H9 (cell line): ENCODE results near the gene SPRR5. TPM values are rescaled to one million over a fixed set of nuclear protein-coding genes. Genes with fewer than 3 reads are reported as not detected.

Experiments
- DNase-seq: peaks from one replicate; pipeline ENCODE4 v3.0.0-alpha.2; 2017
- H2AFZ ChIP-seq: one replicate; pipeline ENCODE4 v1.6.1; 2013; ENCODE audit warnings: mild to moderate bottlenecking, low read length, control low read depth, moderate library complexity
- H2AK5ac ChIP-seq: 2 replicates; pipeline ENCODE4 v1.6.1; 2013; ENCODE audit warnings: low read length, control low read depth, mixed read lengths; ENCODE audit not compliant: insufficient read length
- H2BK120ac ChIP-seq: one replicate; pipeline ENCODE4 v1.6.1; 2013; ENCODE audit warnings: low read depth, mild to moderate bottlenecking, low read length, control low read depth, inconsistent platforms; ENCODE audit not compliant: poor library complexity, severe bottlenecking
- H2BK12ac ChIP-seq: 2 replicates; pipeline ENCODE4 v1.6.1; 2013; ENCODE audit warnings: low read length, control low read depth, mixed read lengths, low read depth; ENCODE audit not compliant: insufficient read length
- H2BK15ac ChIP-seq: 2 replicates; pipeline ENCODE4 v1.6.1; 2013; ENCODE audit warnings: low read depth, low read length, control low read depth
- H2BK20ac ChIP-seq: one replicate; pipeline ENCODE4 v1.6.1; 2013; ENCODE audit warnings: low read depth, mild to moderate bottlenecking, low read length, control low read depth, inconsistent platforms; ENCODE audit not compliant: poor library complexity, severe bottlenecking
- H2BK5ac ChIP-seq: 2 replicates; pipeline ENCODE4 v1.6.1; 2013; ENCODE audit warnings: low read length, control low read depth, mixed read lengths; ENCODE audit not compliant: insufficient read length
- H3K14ac ChIP-seq: 2 replicates; pipeline ENCODE4 v1.6.1; 2013; ENCODE audit warnings: low read length, control low read depth; ENCODE audit not compliant: insufficient read depth
- H3K18ac ChIP-seq: 2 replicates; pipeline ENCODE4 v1.6.1; 2013; ENCODE audit warnings: low read depth, mild to moderate bottlenecking, mixed read lengths, low read length, control low read depth; ENCODE audit not compliant: insufficient read length
- H3K23ac ChIP-seq: 2 replicates; pipeline ENCODE4 v1.6.1; 2013; ENCODE audit warnings: low read length, control low read depth, mixed read lengths, low read depth; ENCODE audit not compliant: insufficient read length
- H3K23me2 ChIP-seq: 2 replicates; pipeline ENCODE4 v1.6.1; 2013; ENCODE audit warnings: low read depth, mild to moderate bottlenecking, mixed read lengths, low read length, control low read depth; ENCODE audit not compliant: insufficient read length, poor library complexity, severe bottlenecking
- H3K27ac ChIP-seq: 2 replicates; pipeline ENCODE4 v1.5.1; 2013; ENCODE audit warnings: low read length, control low read depth, mixed read lengths, low read depth; ENCODE audit not compliant: insufficient read length
- H3K27me3 ChIP-seq: 2 replicates; pipeline ENCODE4 v1.6.1; 2013; ENCODE audit warnings: low read length, control low read depth, inconsistent platforms; ENCODE audit not compliant: insufficient read depth
- H3K4ac ChIP-seq: 2 replicates; pipeline ENCODE4 v1.6.1; 2013; ENCODE audit warnings: low read depth, mild to moderate bottlenecking, control low read depth, inconsistent platforms, low read length, moderate library complexity
- H3K4me1 ChIP-seq: 2 replicates; pipeline ENCODE4 v1.6.1; 2013; ENCODE audit warnings: low read length, control low read depth, inconsistent platforms; ENCODE audit not compliant: insufficient read depth
- H3K4me2 ChIP-seq: 2 replicates; pipeline ENCODE4 v1.6.1; 2013; ENCODE audit warnings: low read length, control low read depth, mixed read lengths; ENCODE audit not compliant: insufficient read length, insufficient read depth
- H3K56ac ChIP-seq: 2 replicates; pipeline ENCODE4 v1.6.1; 2013; ENCODE audit warnings: low read depth, mild to moderate bottlenecking, mixed read lengths, low read length, control low read depth; ENCODE audit not compliant: insufficient read length
- H3K79me1 ChIP-seq: 2 replicates; pipeline ENCODE4 v1.6.1; 2013; ENCODE audit warnings: low read depth, mild to moderate bottlenecking, moderate library complexity, low read length, control low read depth, inconsistent platforms; ENCODE audit not compliant: insufficient read depth, poor library complexity, severe bottlenecking
- H3K79me2 ChIP-seq: 2 replicates; pipeline ENCODE4 v1.6.1; 2013; ENCODE audit warnings: low read length, control low read depth, inconsistent platforms; ENCODE audit not compliant: insufficient read depth
- H3K9ac ChIP-seq: 2 replicates; pipeline ENCODE4 v1.6.1; 2013; ENCODE audit warnings: low read length, control low read depth, mixed read lengths; ENCODE audit not compliant: insufficient read length; ENCODE audit errors: extremely low read depth
- H3K9me3 ChIP-seq: one replicate; pipeline ENCODE4 v1.6.1; 2013; ENCODE audit warnings: low read depth, low read length, inconsistent platforms; ENCODE audit not compliant: control insufficient read depth
- H3T11ph ChIP-seq: one replicate; pipeline ENCODE4 v1.6.1; 2013; ENCODE audit warnings: mild to moderate bottlenecking, low read length, control low read depth, inconsistent platforms
- H4K20me1 ChIP-seq: one replicate; pipeline ENCODE4 v1.6.1; 2013; ENCODE audit not compliant: control insufficient read depth, insufficient read length, insufficient read depth
- H4K5ac ChIP-seq: 2 replicates; pipeline ENCODE4 v1.6.1; 2013; ENCODE audit warnings: low read depth, mild to moderate bottlenecking, mixed read lengths, low read length, control low read depth; ENCODE audit not compliant: insufficient read length
- H4K8ac ChIP-seq: replicated peaks from 2 replicates; pipeline ENCODE4 v1.6.1; 2013; ENCODE audit warnings: low read length, control low read depth, mixed read lengths, low read depth; ENCODE audit not compliant: insufficient read length
- H4K91ac ChIP-seq: 2 replicates; pipeline ENCODE4 v1.6.1; 2013; ENCODE audit warnings: low read depth, mild to moderate bottlenecking, moderate library complexity, mixed read lengths, low read length, control low read depth; ENCODE audit not compliant: insufficient read length
- H3K27ac Mint-ChIP-seq, 3 experiments: 2 replicates in 2 of 3; 3 replicates in 1 of 3; pipeline ENCODE4 v1.8.0; 2020 to 2021; ENCODE audit warnings: mixed read lengths in 3 of 3, mild to moderate bottlenecking in 1 of 3, moderate library complexity in 1 of 3
- H3K27me3 Mint-ChIP-seq: 2 replicates; pipeline ENCODE4 v1.8.0; 2021; ENCODE audit warnings: low read depth, mild to moderate bottlenecking, moderate library complexity, mixed read lengths
- H3K36me3 Mint-ChIP-seq, 3 experiments: 2 replicates in 2 of 3; 3 replicates in 1 of 3; pipeline ENCODE4 v1.8.0; 2020 to 2021; ENCODE audit warnings: low read depth in 3 of 3, mixed read lengths in 3 of 3; ENCODE audit not compliant: insufficient read depth in 1 of 3
- H3K4me1 Mint-ChIP-seq, 2 experiments: 2 replicates each; pipeline ENCODE4 v1.8.0; 2020; ENCODE audit warnings: mixed read lengths in 2 of 2
- H3K4me3 Mint-ChIP-seq, 2 experiments: 2 replicates in 1 of 2; 3 replicates in 1 of 2; pipeline ENCODE4 v1.8.0; 2020 to 2021; ENCODE audit warnings: mild to moderate bottlenecking in 2 of 2, mixed read lengths in 2 of 2, moderate library complexity in 1 of 2
- H3K9me3 Mint-ChIP-seq, 2 experiments: 2 replicates in 1 of 2; 3 replicates in 1 of 2; pipeline ENCODE4 v1.8.0; 2020; ENCODE audit warnings: mild to moderate bottlenecking in 2 of 2, mixed read lengths in 2 of 2, moderate library complexity in 1 of 2
- WGBS: extraction: QIAGEN DNeasy Blood & Tissue Kit; methylation state at CpG from one replicate; pipeline ENCODE4 v1.1.7; 2013; ENCODE audit warnings: missing lambda C conversion rate, low lambda C conversion rate, mixed read lengths; ENCODE audit not compliant: insufficient read length; ENCODE audit errors: extremely low coverage; 5-methylcytosine and 5-hydroxymethylcytosine counted together
- total RNA-seq: library from RNA; stranded (reverse); gene quantifications from 2 replicates; pipeline ENCODE4 v1.2.1, GENCODE V29; 2021
- TF ChIP-seq, protein P1 (sequence below): fragments of 200-600 bp; sonication (generic); conservative IDR thresholded peaks from 3 replicates; pipeline ENCODE4 v1.8.0; 2021; ENCODE audit warnings: antibody characterized with exemption, mild to moderate bottlenecking

Gene SPRR5
- total RNA-seq, 1 experiment from 2014 or later: not detected

DNA sequence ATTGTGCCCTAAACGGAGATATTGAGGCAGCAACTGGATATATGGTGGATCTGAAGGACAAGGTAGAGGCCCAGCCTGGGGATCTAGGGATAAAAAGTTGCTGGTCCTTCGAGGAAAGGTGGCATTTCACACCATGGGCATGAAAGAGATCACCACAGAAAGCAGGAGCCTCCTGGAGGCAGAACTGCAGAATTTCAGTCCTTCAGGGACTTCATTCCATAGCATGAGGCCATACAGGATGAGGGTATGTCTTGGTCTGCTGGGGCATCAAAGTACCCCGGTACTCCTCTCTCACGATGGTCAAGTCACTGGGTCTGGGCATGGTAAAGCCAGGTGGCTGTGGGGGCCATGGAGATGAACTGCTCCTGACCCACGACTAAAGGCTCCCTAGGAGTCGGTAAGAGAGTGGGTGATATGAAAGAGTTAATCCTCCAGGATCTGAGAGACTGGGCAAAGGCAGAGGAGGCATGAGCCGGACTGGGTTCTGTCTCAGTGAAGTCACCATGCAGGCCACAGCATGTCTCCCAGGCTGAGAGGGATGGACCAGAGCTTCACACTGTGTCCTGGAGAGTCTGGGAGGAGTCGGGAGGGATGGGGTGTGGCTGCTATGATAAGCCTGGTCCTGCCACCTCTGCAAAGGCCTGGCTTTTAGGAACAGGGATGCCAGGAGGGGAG lies 5.8 kb upstream of the SPRR5 start:
- Histone ChIP-seq H2AK5ac (no peak overlapping the region), H3K9me3 (no peaks in the 10 kb centered on the region), H4K91ac (no peak overlapping the region), H3K27ac (no peak overlapping the region), H3K4ac (no peak overlapping the region), H3K56ac (peak overlapping the region; percentile 79), H3K23ac (no peak overlapping the region), H2BK120ac (no peak overlapping the region), H3K18ac (no peak overlapping the region), H3K4me2 (no peak overlapping the region), H3T11ph (no peak overlapping the region), H2BK20ac (no peak overlapping the region), H4K8ac (no peak overlapping the region), H3K9ac (no peak overlapping the region), H3K14ac (no peak overlapping the region; the same call in 1 of the 2 replicates), H3K4me1 (no peaks in the 10 kb centered on the region), H3K79me2 (no peaks in the 10 kb centered on the region), H3K79me1 (no peaks in the 10 kb centered on the region), H2AFZ (no peak overlapping the region), H2BK12ac (no peak overlapping the region), H3K23me2 (no peaks in the 10 kb centered on the region), H3K27me3 (no peaks in the 10 kb centered on the region), H2BK15ac (no peak overlapping the region), H4K5ac (no peak overlapping the region), H2BK5ac (no peak overlapping the region), H4K20me1 (no peaks in the 10 kb centered on the region)
- no peak overlapping the region for H3K4me3 Mint-ChIP-seq
- no peak overlapping the region for H3K27ac Mint-ChIP-seq
- H3K27me3 Mint-ChIP-seq: no peaks in the 10 kb centered on the region; the same call in 1 of the 2 replicates
- TF ChIP-seq, protein P1, sequence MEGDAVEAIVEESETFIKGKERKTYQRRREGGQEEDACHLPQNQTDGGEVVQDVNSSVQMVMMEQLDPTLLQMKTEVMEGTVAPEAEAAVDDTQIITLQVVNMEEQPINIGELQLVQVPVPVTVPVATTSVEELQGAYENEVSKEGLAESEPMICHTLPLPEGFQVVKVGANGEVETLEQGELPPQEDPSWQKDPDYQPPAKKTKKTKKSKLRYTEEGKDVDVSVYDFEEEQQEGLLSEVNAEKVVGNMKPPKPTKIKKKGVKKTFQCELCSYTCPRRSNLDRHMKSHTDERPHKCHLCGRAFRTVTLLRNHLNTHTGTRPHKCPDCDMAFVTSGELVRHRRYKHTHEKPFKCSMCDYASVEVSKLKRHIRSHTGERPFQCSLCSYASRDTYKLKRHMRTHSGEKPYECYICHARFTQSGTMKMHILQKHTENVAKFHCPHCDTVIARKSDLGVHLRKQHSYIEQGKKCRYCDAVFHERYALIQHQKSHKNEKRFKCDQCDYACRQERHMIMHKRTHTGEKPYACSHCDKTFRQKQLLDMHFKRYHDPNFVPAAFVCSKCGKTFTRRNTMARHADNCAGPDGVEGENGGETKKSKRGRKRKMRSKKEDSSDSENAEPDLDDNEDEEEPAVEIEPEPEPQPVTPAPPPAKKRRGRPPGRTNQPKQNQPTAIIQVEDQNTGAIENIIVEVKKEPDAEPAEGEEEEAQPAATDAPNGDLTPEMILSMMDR: peak; percentile 24; the same call in 1 of the 3 replicates
- no CpG with 5 or more reads among the region's 8 CpGs for WGBS
- no peaks in the 10 kb centered on the region for H3K4me1 Mint-ChIP-seq
- H3K36me3 Mint-ChIP-seq: no peaks in the 10 kb centered on the region; a peak in 1 of 7 replicates
- peaks cover 37 to 54% of the 10 kb centered on the region in 2 experiments for H3K9me3 Mint-ChIP-seq
- no peak for DNase-seq
